GM12878 (cell line): Measurements from ENCODE around the gene P2RX2.

ENCODE experiments used
- BCL11A ChIP-seq: IDR thresholded peaks from 2 replicates; pipeline ENCODE4 v1.6.1; 2011; ENCODE audit warnings: low read depth, low read length
- POLR2A ChIP-seq: IDR thresholded peaks from 2 replicates; pipeline ENCODE4 v1.6.1; 2011; ENCODE audit warnings: low read depth, mild to moderate bottlenecking, low read length
- POLR2AphosphoS5 ChIP-seq: IDR thresholded peaks from 2 replicates; pipeline ENCODE4 v1.6.1; 2011; ENCODE audit warnings: mild to moderate bottlenecking, low read length, inconsistent platforms
- STAT3 ChIP-seq: IDR thresholded peaks from 2 replicates; pipeline ENCODE4 v1.6.1; 2011; ENCODE audit warnings: low read depth, low read length, improper control_type of control experiment
- TF ChIP-seq, protein P1 (sequence below), 3 experiments: IDR thresholded peaks in 2 of 3; conservative IDR thresholded peaks in 1 of 3; 2 replicates each; pipeline ENCODE4 v1.5.1; 2011; ENCODE audit warnings: low read depth in 3 of 3, low read length in 3 of 3, mild to moderate bottlenecking in 3 of 3, control low read depth in 2 of 3, moderate library complexity in 2 of 3, inconsistent platforms in 1 of 3, mixed read lengths in 1 of 3; ENCODE audit not compliant: control insufficient read depth in 2 of 3, insufficient read depth in 1 of 3; ENCODE audit errors: extremely low read depth in 1 of 3
- TF ChIP-seq, protein P2 (sequence below): IDR thresholded peaks from 2 replicates; pipeline ENCODE4 v1.6.1; 2012; ENCODE audit warnings: mild to moderate bottlenecking, low read depth, low read length

DNA sequence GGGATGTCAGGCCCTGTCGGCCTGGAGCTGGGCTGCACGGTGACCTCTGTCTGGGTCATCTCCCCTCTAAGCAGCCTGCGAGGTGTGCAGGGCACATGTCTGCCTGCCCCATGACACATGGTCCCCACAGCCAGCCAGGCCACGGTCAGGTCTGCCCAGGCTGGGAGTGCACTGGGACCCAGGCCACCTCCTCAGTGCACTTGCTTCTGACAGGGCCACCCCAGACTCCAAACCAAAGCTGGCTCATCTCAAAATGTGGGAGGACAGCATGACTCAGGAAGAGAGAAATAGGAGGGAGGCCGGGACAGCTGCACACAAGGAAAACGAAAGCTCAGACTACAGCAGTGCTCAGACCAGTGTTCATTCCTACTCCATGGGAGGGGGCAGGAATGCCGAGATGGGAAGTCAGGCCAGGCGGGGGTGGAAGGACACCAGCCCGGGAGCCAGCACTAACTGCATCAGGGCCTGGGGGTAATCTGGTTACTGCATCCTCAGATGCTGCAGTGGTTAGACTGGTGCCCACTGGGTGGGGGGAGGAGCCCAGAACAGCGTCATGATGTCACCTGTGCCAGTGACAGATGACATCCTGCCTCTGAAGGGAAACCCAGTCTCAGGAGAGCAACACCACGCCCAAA is 4.0 kb downstream of the P2RX2 start:
- TF ChIP-seq, protein P1, sequence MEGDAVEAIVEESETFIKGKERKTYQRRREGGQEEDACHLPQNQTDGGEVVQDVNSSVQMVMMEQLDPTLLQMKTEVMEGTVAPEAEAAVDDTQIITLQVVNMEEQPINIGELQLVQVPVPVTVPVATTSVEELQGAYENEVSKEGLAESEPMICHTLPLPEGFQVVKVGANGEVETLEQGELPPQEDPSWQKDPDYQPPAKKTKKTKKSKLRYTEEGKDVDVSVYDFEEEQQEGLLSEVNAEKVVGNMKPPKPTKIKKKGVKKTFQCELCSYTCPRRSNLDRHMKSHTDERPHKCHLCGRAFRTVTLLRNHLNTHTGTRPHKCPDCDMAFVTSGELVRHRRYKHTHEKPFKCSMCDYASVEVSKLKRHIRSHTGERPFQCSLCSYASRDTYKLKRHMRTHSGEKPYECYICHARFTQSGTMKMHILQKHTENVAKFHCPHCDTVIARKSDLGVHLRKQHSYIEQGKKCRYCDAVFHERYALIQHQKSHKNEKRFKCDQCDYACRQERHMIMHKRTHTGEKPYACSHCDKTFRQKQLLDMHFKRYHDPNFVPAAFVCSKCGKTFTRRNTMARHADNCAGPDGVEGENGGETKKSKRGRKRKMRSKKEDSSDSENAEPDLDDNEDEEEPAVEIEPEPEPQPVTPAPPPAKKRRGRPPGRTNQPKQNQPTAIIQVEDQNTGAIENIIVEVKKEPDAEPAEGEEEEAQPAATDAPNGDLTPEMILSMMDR (IDR thresholded peaks at IDR 0.05 in 2 of 3, conservative IDR thresholded peaks at IDR 0.05 in 1 of 3; ENCODE audit: control insufficient read depth in 2 of 3, extremely low read depth in 1 of 3, insufficient read depth in 1 of 3, low read depth in 3 of 3, low read length in 3 of 3), result no peak
- TF ChIP-seq POLR2A (peak; percentile 47; the same call in 1 of the 2 replicates), BCL11A (no peak), STAT3 (no peak), POLR2AphosphoS5 (no peak)
- TF ChIP-seq, protein P2, sequence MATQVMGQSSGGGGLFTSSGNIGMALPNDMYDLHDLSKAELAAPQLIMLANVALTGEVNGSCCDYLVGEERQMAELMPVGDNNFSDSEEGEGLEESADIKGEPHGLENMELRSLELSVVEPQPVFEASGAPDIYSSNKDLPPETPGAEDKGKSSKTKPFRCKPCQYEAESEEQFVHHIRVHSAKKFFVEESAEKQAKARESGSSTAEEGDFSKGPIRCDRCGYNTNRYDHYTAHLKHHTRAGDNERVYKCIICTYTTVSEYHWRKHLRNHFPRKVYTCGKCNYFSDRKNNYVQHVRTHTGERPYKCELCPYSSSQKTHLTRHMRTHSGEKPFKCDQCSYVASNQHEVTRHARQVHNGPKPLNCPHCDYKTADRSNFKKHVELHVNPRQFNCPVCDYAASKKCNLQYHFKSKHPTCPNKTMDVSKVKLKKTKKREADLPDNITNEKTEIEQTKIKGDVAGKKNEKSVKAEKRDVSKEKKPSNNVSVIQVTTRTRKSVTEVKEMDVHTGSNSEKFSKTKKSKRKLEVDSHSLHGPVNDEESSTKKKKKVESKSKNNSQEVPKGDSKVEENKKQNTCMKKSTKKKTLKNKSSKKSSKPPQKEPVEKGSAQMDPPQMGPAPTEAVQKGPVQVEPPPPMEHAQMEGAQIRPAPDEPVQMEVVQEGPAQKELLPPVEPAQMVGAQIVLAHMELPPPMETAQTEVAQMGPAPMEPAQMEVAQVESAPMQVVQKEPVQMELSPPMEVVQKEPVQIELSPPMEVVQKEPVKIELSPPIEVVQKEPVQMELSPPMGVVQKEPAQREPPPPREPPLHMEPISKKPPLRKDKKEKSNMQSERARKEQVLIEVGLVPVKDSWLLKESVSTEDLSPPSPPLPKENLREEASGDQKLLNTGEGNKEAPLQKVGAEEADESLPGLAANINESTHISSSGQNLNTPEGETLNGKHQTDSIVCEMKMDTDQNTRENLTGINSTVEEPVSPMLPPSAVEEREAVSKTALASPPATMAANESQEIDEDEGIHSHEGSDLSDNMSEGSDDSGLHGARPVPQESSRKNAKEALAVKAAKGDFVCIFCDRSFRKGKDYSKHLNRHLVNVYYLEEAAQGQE, result no peak
